Stimulated activated effector memory CD8-positive, alpha-beta T cell treated with anti-CD3 and anti-CD28 coated beads, Interleukin-12 subunit alpha, Interleukin-12 subunit beta, amount 100 ng/mL, for 72 hours (primary cell): ENCODE data around the gene OR13C2.

Experiments used
- ATAC-seq: fragments of 150-1000 bp; cut with Tn5 transposase; 2 replicates; pipeline ENCODE4 v1.10.0; 2021
- DNase-seq, 2 donors: peaks; one replicate each; pipeline ENCODE4 v3.0.0; 2021 to 2022; ENCODE audit warnings: low spot score in 2 of 2
- H3K27ac Mint-ChIP-seq: one replicate; pipeline ENCODE4 v1.8.0; 2022; ENCODE audit warnings: mild to moderate bottlenecking, mixed read lengths
- H3K36me3 Mint-ChIP-seq: one replicate; pipeline ENCODE4 v1.8.0; 2022; ENCODE audit warnings: mild to moderate bottlenecking, mixed read lengths
- H3K4me1 Mint-ChIP-seq: one replicate; pipeline ENCODE4 v1.8.0; 2022; ENCODE audit warnings: mixed read lengths
- H3K4me3 Mint-ChIP-seq: one replicate; pipeline ENCODE4 v1.8.0; 2022; ENCODE audit warnings: mild to moderate bottlenecking, mixed read lengths
- H3K9me3 Mint-ChIP-seq: one replicate; pipeline ENCODE4 v1.8.0; 2022; ENCODE audit warnings: mixed read lengths

Gene OR13C2

GRCh38 chr9:104575456-104575855 is 30.0 kb downstream of the OR13C2 start:
- Mint-ChIP-seq H3K4me1 (no peaks in the 10 kb centered on the region), H3K9me3 (peaks cover 6% of the 10 kb centered on the region), H3K4me3 (no peak overlapping the region), H3K27ac (no peak overlapping the region), H3K36me3 (no peaks in the 10 kb centered on the region)
- DNase-seq (no peak), ATAC-seq (no peak)

GRCh38 chr9:104572612-104573011 is 32.8 kb downstream of the OR13C2 start:
- peaks cover 8% of the 10 kb centered on the region for H3K9me3 Mint-ChIP-seq
- DNase-seq = no peak
- H3K4me3 Mint-ChIP-seq = no peak overlapping the region
- no peak for ATAC-seq
- no peaks in the 10 kb centered on the region for H3K36me3 Mint-ChIP-seq
- H3K4me1 Mint-ChIP-seq = no peaks in the 10 kb centered on the region
- no peak overlapping the region for H3K27ac Mint-ChIP-seq

DNA sequence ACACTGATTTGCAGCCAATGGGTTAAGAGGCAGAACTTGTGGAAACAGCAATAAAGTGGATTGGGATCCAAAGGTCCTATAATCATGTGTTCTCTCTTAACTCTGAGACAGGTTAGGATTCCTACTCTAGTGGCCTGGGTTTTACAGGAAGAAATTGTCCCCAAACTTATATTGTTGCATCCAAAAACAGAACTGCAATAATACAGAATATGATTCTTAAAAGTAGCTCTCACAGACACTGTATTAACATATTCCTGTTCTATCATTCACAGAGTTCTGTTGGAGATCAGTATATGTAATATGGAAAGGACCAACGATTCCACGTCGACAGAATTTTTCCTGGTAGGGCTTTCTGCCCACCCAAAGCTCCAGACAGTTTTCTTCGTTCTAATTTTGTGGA is 36.6 kb downstream of the OR13C2 start, which contains the start of gene OR13C8:
TSS of gene OR13C8 (plus strand) at position 301 of the 400 bp plus-strand sequence. CDS start at position 301, 0 bp downstream.
- ATAC-seq (no peak), DNase-seq (no peak)
- no peaks in the 10 kb centered on the region for H3K36me3 Mint-ChIP-seq
- H3K9me3 Mint-ChIP-seq = peaks cover 6% of the 10 kb centered on the region
- no peaks in the 10 kb centered on the region for H3K4me1 Mint-ChIP-seq
- H3K4me3 Mint-ChIP-seq = no peak within 1 kb of the TSS
- no peak within 1 kb of the TSS for H3K27ac Mint-ChIP-seq

- Mint-ChIP-seq H3K36me3 (no peaks in the 10 kb centered on the region), H3K9me3 (peaks cover 6% of the 10 kb centered on the region), H3K4me1 (no peaks in the 10 kb centered on the region), H3K27ac (no peak overlapping the region), H3K4me3 (no peak overlapping the region)
- DNase-seq (no peak), ATAC-seq (no peak)
Observed at GRCh38 chr9:104564358-104564757, 41.1 kb downstream of the OR13C2 start.

- H3K27ac Mint-ChIP-seq = no peak overlapping the region
- no peak overlapping the region for H3K4me3 Mint-ChIP-seq
- DNase-seq (no peak), ATAC-seq (no peak)
- no peaks in the 10 kb centered on the region for H3K4me1 Mint-ChIP-seq
- H3K9me3 Mint-ChIP-seq = peaks cover 18% of the 10 kb centered on the region
- no peaks in the 10 kb centered on the region for H3K36me3 Mint-ChIP-seq
Observed at GRCh38 chr9:104556830-104557634, 48.4 kb downstream of the OR13C2 start.

GRCh38 chr9:104555521-104555920 is 49.9 kb downstream of the OR13C2 start:
- Mint-ChIP-seq H3K9me3 (peaks cover 13% of the 10 kb centered on the region), H3K4me1 (no peaks in the 10 kb centered on the region), H3K4me3 (no peak overlapping the region), H3K27ac (no peak overlapping the region), H3K36me3 (no peaks in the 10 kb centered on the region)
- ATAC-seq (no peak), DNase-seq (no peak)
